Right lung (tissue), 10 donors: ENCODE data around the gene PCNX1. TPM values are rescaled to one million over a fixed set of nuclear protein-coding genes. Genes with fewer than 3 reads are reported as not detected.
"Not testable (repeated sequence)": the region's sequence is repeated elsewhere in the genome, so short reads cannot be mapped to it uniquely, and the experiment has no call there.

Source experiments
- DNase-seq, 2 donors: peaks; one replicate each; pipeline ENCODE4 v3.0.0-alpha.2; 2013
- long read RNA-seq, 8 donors: transcript quantifications; one replicate each; lab custom pipeline, GENCODE V29; 2026
- polyA plus RNA-seq, 5 donors: library from polyadenylated mRNA; unstranded; fragments of 120-200 nt; gene quantifications; one replicate each; pipeline versions ENCODE4 v1.2.1 to v1.2.3, GENCODE V29; 2013; ENCODE audit warnings: inconsistent platforms in 1 of 5, low replicate concordance in 1 of 5; ENCODE audit not compliant: insufficient read length in 5 of 5, insufficient read depth in 1 of 5

The PCNX1 gene
- 10 to 100 TPM; 26.7 to 45.8 (median 40.3) TPM for polyA plus RNA-seq
- long read RNA-seq, donor 1, partial matches to known transcripts, result 6 of 6 reads
- long read RNA-seq, donor 1, other reads (novel, unspliced or antisense), result 0 of 6 reads
- long read RNA-seq, donor 2, partial matches to known transcripts, result 6 of 6 reads
- long read RNA-seq, donor 2, other reads (novel, unspliced or antisense), result 0 of 6 reads
- long read RNA-seq, donor 3, partial matches to known transcripts, result 7 of 7 reads
- long read RNA-seq, donor 3, other reads (novel, unspliced or antisense), result 0 of 7 reads
- long read RNA-seq, donor 4, partial matches to known transcripts, result 6 of 6 reads
- long read RNA-seq, donor 4, other reads (novel, unspliced or antisense), result 0 of 6 reads
- long read RNA-seq, donor 5, full-length matches to known transcripts, result 2 of 13 reads
- long read RNA-seq, donor 5, partial matches to known transcripts, result 11 of 13 reads
- long read RNA-seq, donor 5, other reads (novel, unspliced or antisense), result 0 of 13 reads
- long read RNA-seq, donor 6, partial matches to known transcripts, result 15 of 15 reads
- long read RNA-seq, donor 6, other reads (novel, unspliced or antisense), result 0 of 15 reads
- long read RNA-seq, donor 7, result 0 reads
- long read RNA-seq, donor 8, result 0 reads

DNA sequence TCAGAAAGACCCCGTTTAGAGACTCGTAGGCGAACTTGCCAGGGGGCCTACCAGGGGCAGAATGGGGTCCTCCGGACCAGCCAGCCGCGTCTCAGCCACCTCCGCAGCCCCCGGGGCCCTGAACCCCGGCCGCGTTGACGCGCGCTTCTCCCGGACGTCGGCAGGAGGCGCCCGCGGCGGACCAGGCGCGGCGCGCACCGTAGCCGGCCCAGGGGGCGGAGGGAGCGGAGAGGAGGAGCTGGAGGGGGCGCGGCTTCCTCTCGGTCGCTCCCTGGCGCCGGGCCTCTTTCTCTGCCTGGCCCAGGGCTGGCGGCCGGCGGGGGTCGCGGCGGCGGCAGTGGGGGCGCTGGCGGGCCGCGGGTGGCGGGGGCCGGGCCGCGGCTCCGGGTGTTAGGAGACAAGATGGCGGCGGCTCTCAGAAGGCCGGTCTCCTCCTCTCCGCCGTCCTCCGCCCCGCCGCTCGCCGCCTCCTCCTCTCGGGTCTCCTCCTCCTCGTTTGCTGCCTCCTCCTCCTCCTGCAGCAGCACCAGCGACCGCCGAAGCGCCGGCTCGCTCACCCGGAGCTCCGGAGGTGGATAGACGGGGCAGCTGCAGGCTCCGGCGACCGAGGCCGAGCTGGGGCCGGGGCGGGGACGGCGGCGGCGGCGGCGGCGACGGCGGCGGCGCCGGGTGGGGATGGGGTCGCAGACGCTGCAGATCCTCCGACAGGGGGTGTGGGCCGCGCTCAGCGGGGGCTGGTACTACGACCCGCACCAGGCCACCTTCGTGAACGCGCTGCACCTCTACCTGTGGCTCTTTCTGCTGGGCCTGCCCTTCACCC lies at the start of gene PCNX1:
PCNX1 (plus strand) TSS at position 284 of the 820 bp plus-strand sequence; CDS start at position 676, 392 bp downstream.
- peak; percentile 87 to 88 for DNase-seq

- DNase-seq, result no peak
Measured at GRCh38 chr14:70857496-70857890, 49.8 kb upstream of the PCNX1 start.

- DNase-seq, result no peak
Measured at GRCh38 chr14:70858641-70859040, 48.6 kb upstream of the PCNX1 start.

- DNase-seq, result not testable (repeated sequence)
Measured at GRCh38 chr14:70866992-70867391, 40.3 kb upstream of the PCNX1 start.

DNA sequence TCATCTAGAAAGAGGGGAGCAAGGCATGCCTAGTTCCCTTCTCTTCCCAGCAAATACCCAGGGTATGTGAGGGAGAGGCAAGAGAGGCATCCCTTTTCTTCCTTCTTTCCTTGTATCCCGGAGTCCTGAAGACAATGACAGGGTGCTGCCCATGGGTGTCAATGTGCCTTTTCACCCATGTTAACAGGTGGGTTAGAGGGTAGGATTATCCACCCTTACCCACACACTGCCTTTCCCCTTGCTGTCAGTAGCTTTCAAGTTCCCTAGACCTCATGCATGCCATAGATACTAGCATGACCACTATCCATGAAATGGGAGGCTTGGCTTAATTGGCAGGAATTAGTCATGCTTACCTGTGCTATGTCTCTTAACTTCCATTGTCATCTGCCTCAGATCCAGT lies 36.3 kb upstream of the PCNX1 start:
- no peak for DNase-seq

- no peak for DNase-seq
Measured at GRCh38 chr14:70871863-70872677, 35.2 kb upstream of the PCNX1 start.

DNA sequence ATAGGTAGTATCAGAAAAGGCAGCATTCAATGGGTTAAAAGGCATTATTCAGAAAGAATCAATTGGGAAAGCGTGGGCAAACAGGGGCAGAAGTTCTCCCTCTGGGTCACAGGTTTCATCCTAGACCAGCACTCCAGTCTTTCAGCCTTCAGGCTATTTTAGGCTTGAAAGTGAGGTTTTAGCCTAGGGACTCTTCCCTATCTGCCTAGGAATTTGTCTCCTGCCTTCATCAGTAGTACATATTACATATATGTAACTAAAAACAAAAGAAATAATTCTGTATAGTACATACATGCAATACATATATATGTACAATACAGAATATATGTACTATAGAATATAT lies 34.6 kb upstream of the PCNX1 start:
- no peak for DNase-seq

DNA sequence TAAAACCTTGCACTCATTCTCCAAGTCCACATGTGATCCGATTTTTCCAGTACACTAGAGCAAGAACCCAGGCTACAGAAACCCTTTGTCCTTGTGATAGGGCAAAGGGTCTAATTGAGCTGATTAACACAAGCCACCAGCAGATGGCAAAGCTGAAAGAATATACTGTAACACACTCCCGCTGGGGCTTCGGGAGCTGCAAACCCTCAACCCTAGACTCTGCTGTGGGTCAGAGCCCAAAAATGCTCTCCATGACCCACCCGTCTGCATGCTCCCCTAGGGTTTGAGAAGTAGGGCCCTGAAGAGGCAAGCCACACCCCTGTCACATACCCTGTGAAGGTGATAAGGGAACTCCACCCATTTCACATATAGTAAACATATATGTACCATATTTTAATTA lies 33.6 kb upstream of the PCNX1 start:
- DNase-seq, result no peak

GRCh38 chr14:70875811-70876460 lies 31.3 kb upstream of the PCNX1 start:
- not testable (repeated sequence) for DNase-seq

- no peak for DNase-seq
Measured at GRCh38 chr14:70879448-70879847, 27.8 kb upstream of the PCNX1 start.

DNA sequence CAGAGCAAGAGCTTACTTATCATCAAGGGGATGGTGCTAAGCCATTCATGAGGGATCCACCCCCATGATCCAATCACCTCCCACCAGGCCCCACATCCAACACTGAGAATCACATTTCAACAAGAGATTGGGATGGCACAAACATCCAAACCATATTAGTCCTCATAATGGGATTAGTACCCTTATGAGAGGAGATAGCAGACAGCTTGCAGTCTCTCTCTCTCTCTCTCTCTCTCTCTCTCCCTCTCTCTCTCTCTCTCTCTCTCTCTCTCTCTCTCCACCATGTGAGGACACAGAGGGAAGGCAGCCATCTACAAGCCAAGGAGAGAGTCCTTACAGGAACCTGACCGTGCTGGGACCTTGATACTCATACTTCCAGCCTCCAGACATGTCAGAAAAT lies 26.4 kb upstream of the PCNX1 start:
- DNase-seq, result not testable (repeated sequence)

GRCh38 chr14:70881549-70882177 lies 25.6 kb upstream of the PCNX1 start:
- DNase-seq, result no peak

GRCh38 chr14:70882776-70883492 lies 24.3 kb upstream of the PCNX1 start:
- no peak for DNase-seq

DNA sequence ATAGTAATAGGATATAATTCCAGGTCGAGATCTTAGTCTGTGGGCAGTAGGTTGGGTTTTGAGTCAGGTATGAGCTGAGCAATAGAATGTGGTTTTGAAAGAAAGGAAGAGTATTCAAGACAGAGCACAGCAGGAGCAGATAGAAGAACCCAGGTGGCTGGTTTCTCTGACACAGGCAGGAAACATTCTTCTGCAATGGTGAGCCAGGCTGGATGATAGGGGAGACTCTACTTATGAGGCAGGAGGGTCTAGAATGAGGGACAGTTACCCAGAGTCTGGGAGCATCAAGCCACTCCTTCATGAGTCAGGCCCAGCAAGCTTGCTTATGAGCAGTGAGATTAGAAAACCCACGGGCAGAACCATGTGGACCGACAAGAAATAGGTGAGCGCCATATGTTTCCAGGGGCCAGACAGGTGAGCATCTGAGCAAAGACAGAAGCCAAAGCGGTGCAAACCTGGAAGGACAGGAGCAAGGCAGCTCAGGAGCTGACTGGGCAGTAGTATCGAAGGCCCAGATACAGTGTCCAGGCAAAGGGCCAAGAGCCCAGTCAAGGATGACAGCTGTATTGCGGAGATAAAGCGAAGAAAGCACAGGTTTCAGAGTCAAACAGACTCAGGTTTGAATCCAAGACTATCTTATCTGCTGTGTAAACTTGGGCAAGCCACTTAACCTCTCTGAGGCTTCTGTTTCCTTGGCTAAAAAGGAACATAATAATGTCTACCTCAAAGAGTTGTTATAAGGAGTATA lies 22.5 kb upstream of the PCNX1 start:
- no peak for DNase-seq

GRCh38 chr14:70885343-70886022 lies 21.8 kb upstream of the PCNX1 start:
- DNase-seq, result no peak

DNA sequence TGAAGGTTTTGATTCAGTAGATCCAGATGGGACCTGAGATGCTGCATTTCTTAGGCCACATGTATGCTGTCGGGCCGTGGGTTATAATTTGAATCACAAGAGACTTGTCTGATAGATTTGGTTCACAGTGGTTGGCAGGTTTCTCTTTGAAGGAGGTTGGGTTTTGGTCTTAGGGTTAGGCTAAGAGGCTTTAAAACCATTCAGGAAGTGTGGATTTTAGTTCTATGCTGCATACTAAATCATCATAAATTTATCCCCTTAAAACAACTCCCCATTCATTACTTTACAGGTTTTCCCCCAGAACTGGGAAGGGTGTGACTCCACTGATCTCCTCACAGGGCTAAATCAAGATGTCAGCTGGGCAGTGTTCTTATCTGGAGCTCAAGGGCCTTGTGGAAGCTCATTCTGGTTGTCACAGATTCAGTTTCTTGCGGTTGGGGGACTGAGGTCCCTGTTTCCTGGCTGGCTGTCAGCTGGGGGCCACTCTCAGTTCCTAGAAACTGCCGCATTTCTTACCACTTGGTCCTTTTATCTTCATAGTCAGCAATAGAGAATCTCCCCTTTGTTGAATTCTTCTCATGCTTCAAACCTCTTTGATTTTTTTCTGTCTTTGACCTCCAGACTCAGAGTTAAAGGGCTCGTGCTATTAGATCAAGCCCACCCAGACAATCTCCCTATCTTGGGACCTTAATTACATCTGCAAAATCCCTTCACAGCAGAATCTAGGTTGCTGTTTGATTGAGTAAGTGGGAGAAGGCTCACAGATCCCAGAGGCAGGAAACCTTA lies 20.6 kb upstream of the PCNX1 start:
- no peak for DNase-seq

DNA sequence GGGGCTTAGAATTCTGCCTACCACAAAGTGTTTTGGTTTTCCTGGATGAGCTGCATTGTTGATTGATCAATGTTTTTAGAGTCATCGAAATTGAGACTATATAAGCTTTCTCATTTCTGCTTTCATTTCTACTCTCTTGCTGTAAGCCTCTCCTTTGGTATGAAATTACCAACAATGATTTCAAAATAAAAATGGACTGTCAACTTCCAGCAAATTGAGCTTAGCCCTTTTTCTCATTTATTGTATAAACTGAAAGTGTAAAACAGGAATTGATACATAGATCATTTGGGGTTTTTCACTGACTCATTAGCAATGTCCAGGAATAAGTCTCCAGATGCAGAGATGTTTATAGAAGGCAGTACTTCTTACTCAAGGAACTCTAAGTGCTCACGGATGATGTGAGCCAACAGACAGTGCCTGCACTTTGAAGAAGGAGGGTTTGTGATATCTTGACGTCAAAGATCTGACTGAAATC lies 20.0 kb upstream of the PCNX1 start:
- no peak for DNase-seq
